HG03196 (cell line): ENCODE data around the gene HRAS.

Experiments used
- ATAC-seq: cut with Tn5 transposase; IDR thresholded peaks from one replicate; pipeline ENCODE4 v1.9.1; 2021; ENCODE audit not compliant: unreplicated experiment

Gene HRAS

DNA sequence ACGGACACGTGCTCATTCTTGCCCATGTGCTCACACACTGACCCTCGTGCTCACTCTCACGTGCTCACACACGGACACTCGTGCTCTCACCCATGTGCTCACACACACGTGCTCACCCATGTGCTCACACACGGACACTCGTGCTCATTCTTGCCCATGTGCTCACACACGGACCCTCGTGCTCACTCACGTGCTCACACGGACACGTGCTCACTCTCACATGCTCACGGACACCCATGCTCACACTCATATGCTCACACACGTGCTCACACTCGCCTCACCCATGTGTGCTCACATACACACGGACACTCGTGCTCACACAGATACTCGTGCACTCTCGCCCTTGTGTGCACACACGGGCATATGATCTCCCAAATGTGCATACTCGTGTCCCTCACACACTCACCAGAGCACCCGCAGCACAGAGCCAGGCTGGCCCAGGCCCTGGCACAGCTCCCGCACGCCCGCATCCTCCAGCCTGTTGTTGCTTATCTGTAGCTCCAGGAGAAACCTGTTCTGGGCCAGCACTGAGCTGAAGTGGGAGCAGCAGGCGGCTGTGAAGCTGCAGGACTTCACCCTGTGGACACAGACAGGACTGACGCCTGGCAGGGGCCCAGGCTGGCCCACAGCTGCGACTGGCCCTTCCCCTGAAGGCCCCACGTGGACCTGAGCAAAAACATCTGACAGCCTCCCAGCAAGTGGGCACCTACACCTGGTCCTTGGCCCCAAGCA lies 37.6 kb downstream of the HRAS start:
- no peak for ATAC-seq

- no peak for ATAC-seq
These were observed 38.4 kb downstream of the HRAS start for GRCh38 chr11:496834-497564.

DNA sequence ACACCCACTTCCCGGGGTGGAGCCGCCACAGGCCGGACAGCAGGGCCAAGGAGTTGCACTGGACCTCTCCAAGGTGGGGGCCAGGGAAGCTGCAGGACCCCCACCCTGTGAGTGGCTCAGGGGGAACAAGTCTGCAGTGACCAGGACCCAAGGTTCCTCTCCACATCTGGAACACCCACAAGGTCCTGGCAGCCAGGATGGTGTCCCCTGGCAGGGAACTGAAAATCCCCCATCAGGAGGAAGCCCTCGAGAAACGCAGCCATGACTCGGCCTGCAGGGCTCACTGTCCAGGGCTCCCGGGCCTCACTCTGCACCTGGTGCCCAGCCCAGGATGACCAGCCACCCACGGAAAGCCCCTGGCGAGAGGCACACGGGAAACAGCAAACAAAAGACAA lies 39.8 kb downstream of the HRAS start:
- ATAC-seq, result no peak

GRCh38 chr11:494761-495536 lies 40.4 kb downstream of the HRAS start:
- ATAC-seq, result no peak

DNA sequence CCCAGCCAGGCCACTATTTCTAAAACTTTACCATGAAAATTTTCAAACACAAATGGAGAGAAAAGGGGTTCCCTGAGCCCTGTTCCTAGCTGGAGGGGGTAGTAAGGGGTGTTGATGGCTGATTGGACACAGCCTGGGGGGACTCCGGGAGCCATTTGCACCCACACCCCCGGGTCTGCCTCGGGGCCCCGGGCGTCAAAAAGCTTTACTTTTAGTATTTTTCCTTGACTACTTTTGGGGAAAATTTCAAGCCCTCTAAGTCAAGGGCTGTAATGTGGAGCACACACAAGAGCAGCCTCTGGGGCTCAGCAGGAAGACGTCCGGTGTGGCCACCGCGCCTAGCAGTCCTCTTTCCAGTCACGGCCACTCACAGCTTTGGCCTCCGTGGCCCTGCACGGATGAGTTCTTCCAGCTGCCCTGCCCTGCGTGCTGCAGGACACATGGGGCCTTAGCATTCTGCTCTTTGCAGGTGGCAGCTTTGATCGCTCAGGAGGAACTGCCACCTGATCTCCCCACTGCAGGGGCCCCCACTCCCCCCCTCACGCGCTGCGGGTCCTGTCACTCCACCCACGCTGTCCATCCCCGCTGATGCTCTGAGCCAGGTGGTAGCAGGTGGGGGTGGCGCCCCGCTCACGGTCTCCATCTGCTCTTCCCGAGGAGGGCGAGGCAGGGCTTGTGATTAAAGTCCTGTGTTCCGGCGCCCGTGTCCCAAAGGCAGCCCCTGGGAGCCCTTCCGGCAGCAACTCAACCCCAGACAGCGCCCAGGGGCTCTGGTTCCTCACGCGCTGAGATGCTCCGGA lies 42.7 kb downstream of the HRAS start:
- no peak for ATAC-seq

- ATAC-seq, result no peak
These were observed 44.0 kb downstream of the HRAS start for GRCh38 chr11:491358-491757.

- no peak for ATAC-seq
These were observed 44.5 kb downstream of the HRAS start for GRCh38 chr11:490930-491260.

DNA sequence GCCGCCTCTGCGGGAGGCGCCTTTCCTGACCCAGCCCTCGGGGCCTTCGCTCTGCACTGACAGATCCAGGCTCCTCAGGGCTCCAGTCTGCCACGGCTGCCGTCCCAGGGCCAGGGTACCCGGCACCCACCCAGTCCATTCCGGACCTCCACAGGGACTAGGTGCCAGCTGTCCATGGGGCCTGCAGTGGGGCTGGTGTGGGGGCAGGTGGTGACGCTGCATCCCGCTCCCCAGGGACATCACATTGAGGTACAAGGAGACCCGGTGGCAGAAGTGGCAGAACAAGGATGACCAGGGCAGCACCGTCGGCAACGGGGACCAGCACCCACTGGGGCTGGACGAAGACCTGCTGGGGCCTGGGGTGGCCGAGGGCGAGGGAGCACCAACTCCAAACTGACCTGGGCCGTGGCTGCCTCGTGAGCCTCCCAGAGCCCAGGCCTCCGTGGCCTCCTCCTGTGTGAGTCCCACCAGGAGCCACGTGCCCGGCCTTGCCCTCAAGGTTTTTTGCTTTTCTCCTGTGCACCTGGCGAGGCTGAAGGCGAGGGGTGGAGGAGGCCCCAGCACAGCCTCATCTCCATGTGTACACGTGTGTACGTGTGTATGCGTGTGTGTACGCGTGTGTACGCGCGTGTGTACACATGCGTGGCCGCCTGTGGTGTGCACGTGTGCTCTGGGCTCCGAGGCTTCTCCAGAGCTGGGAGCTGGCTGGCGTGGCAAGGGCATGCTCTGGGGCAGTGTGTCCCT lies 45.0 kb downstream of the HRAS start:
- ATAC-seq, result no peak

GRCh38 chr11:489610-490185 lies 45.7 kb downstream of the HRAS start:
- no peak for ATAC-seq

- ATAC-seq, result no peak
These were observed 46.4 kb downstream of the HRAS start for GRCh38 chr11:488992-489391.

- ATAC-seq, result no peak
These were observed 46.8 kb downstream of the HRAS start for GRCh38 chr11:488579-488978.

- ATAC-seq, result no peak
These were observed 47.3 kb downstream of the HRAS start for GRCh38 chr11:488062-488461.

- ATAC-seq, result no peak
These were observed 47.8 kb downstream of the HRAS start for GRCh38 chr11:487571-488021.

DNA sequence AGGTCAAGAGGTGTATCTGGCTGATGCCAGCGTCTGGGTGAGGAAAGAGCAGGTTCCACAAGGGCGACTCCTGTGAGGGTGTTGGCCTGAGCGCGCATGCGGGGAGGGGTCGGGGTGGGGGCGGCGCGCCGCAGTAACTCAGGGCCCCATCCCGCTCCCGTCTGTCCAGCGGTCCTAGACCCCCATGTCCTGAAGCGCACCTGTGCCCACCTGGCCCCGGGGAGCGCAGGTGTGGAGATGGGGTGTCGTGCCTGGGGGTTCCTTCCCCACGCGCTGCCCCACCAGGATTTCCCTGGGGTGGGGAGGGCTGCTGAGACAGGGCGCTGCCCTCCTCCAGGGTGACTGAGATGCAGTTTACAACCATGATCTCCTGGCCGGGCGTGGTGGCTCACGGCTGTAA lies 49.2 kb downstream of the HRAS start:
- no peak for ATAC-seq

DNA sequence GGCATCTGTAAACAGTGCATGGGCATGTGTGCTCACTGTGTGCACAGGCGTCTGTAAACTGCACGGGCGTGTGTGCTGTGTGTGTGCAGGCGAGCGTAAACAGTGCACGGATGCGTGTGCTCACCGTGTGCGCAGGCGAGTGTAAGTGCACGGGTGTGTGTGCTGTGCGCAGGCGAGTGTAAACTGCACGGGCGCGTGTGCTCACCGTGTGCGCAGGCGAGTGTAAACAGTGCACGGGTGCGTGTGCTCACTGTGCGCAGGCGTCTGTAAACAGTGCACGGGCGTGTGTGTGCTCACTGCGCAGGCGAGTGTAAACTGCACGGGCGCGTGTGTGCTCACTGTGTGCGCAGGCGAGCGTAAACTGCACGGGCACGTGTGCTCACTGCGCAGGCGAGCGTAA lies 50.8 kb downstream of the HRAS start:
- no peak for ATAC-seq
